ENCODE results near the gene URM1.

Gene URM1

GRCh38 chr9:128384801-128385495 is 13.8 kb downstream of the URM1 start:
- no peak overlapping the region for H3K4me3 ChIP-seq (ENCODE audit: low read length)

GRCh38 chr9:128385496-128386460 is 14.6 kb downstream of the URM1 start:
- no peak for TF ChIP-seq CTCF (IDR thresholded peaks at IDR 0.05; ENCODE audit: insufficient read depth, low read depth, low read length, missing control alignments)
- no peak for DNase-seq (ENCODE audit: low read depth)
- H3K4me3 ChIP-seq (ENCODE audit: low read length) = no peak overlapping the region

More at GRCh38 chr9:128384801-128385495, 13.8 kb downstream of the URM1 start:
- no peak for TF ChIP-seq CTCF (IDR thresholded peaks at IDR 0.05; ENCODE audit: insufficient read depth, low read depth, low read length, missing control alignments)
- DNase-seq (ENCODE audit: low read depth) = peak; percentile 80

- DNase-seq (ENCODE audit: low read depth) = no peak
- H3K4me3 ChIP-seq (ENCODE audit: low read length) = no peak overlapping the region
- no peak for TF ChIP-seq CTCF (IDR thresholded peaks at IDR 0.05; ENCODE audit: insufficient read depth, low read depth, low read length, missing control alignments)
Observed at GRCh38 chr9:128388150-128388549, 17.0 kb downstream of the URM1 start.

- DNase-seq (ENCODE audit: low read depth) = no peak
- TF ChIP-seq CTCF (IDR thresholded peaks at IDR 0.05; ENCODE audit: insufficient read depth, low read depth, low read length, missing control alignments) = no peak
- H3K4me3 ChIP-seq (ENCODE audit: low read length) = no peak overlapping the region
Observed at GRCh38 chr9:128389395-128390149, 18.4 kb downstream of the URM1 start.

GRCh38 chr9:128390150-128390812 is 19.1 kb downstream of the URM1 start:
- no peak for TF ChIP-seq CTCF (IDR thresholded peaks at IDR 0.05; ENCODE audit: insufficient read depth, low read depth, low read length, missing control alignments)
- H3K4me3 ChIP-seq (ENCODE audit: low read length) = no peak overlapping the region
- DNase-seq (ENCODE audit: low read depth) = no peak

Data from epithelial cell of esophagus (primary cell).